ENCODE data around the gene IL6ST.

Gene IL6ST

GRCh38 chr5:55918087-55919035 is 76.4 kb downstream of the IL6ST start:
- no peak for DNase-seq

GRCh38 chr5:55917402-55918086 is 77.2 kb downstream of the IL6ST start:
- no peak for DNase-seq

GRCh38 chr5:55916986-55917385 is 77.8 kb downstream of the IL6ST start:
- no peak for DNase-seq

- no peak for DNase-seq
These were observed 79.0 kb downstream of the IL6ST start for GRCh38 chr5:55915783-55916182.

- DNase-seq = no peak
These were observed 79.8 kb downstream of the IL6ST start for GRCh38 chr5:55914971-55915370.

- DNase-seq = no peak
These were observed 81.0 kb downstream of the IL6ST start for GRCh38 chr5:55913466-55914413.

- no peak for DNase-seq
These were observed 82.7 kb downstream of the IL6ST start for GRCh38 chr5:55911784-55912653.

GRCh38 chr5:55908804-55909203 is 86.0 kb downstream of the IL6ST start:
- DNase-seq = no peak

GRCh38 chr5:55907927-55908326 is 86.8 kb downstream of the IL6ST start:
- DNase-seq = no peak

GRCh38 chr5:55905251-55905650 is 89.5 kb downstream of the IL6ST start:
- DNase-seq = no peak

- DNase-seq = no peak
These were observed 90.6 kb downstream of the IL6ST start for GRCh38 chr5:55904152-55904551.

GRCh38 chr5:55903121-55903701 is 91.6 kb downstream of the IL6ST start:
- no peak for DNase-seq

- DNase-seq = no peak
These were observed 92.1 kb downstream of the IL6ST start for GRCh38 chr5:55902696-55903095.

- DNase-seq = no peak
These were observed 94.0 kb downstream of the IL6ST start for GRCh38 chr5:55900776-55901175.

- DNase-seq = no peak
These were observed 94.7 kb downstream of the IL6ST start for GRCh38 chr5:55900068-55900467.

GRCh38 chr5:55899344-55899743 is 95.4 kb downstream of the IL6ST start:
- DNase-seq = no peak

- no peak for DNase-seq
These were observed 96.9 kb downstream of the IL6ST start for GRCh38 chr5:55897905-55898304.

GRCh38 chr5:55897206-55897894 is 97.4 kb downstream of the IL6ST start:
- no peak for DNase-seq

- no peak for DNase-seq
These were observed 98.1 kb downstream of the IL6ST start for GRCh38 chr5:55896663-55897062.

GRCh38 chr5:55896238-55896637 is 98.5 kb downstream of the IL6ST start:
- no peak for DNase-seq

GRCh38 chr5:55895346-55895745 is 99.4 kb downstream of the IL6ST start:
- no peak for DNase-seq
